ENCODE data around the gene ACTL6B. TPM values are rescaled to one million over a fixed set of nuclear protein-coding genes. Genes with fewer than 3 reads are reported as not detected.

ACTL6B gene
- polyA plus RNA-seq, 2 of the 4 experiments (the other 2 are of a cell fraction): not detected

- peaks cover 4% of the 10 kb centered on the region; the same call in 2 of the 3 replicates for H3K4me1 ChIP-seq
- no peak overlapping the region for H3K4me2 ChIP-seq
- H3K4me3 ChIP-seq: no peak overlapping the region
- 30% methylated on average over 6 of the region's 6 CpGs for WGBS (ENCODE audit: missing lambda C conversion rate)
- ChIA-PET POLR2A (no interaction called here), CTCF (interaction anchor here (0.6 to 9.5 kb wide), 6 partner anchors 7 to 140 kb away, joined by 3 to 158 read pairs (median 4); partner anchors contain the start of gene GIGYF1)
- DNase-seq (ENCODE audit: low read depth in 1 of 2, low spot score in 1 of 2) (no peak), ATAC-seq (no peak), FAIRE-seq (no peak)
- no peak overlapping the region for H3K27ac ChIP-seq
- TF ChIP-seq USF2 (IDR thresholded peaks at IDR 0.05) (no peak), RFX5 (IDR thresholded peaks at IDR 0.05) (no peak), KDM5A (IDR thresholded peaks at IDR 0.05) (no peak), RCOR1 (IDR thresholded peaks at IDR 0.05; ENCODE audit: low read depth, low read length) (no peak), JUN (IDR thresholded peaks at IDR 0.05) (no peak), ZNF302 (CRISPR knock-in tag; IDR thresholded peaks at IDR 0.05) (no peak), CBX8 (IDR thresholded peaks at IDR 0.05) (no peak), GATA3 (IDR thresholded peaks at IDR 0.05; ENCODE audit: borderline replicate concordance) (no peak), TFCP2L1 (CRISPR knock-in tag; IDR thresholded peaks at IDR 0.05) (no peak), EHMT2 (IDR thresholded peaks at IDR 0.05; ENCODE audit: low read depth) (no peak)
- H3K9me3 ChIP-seq: no peaks in the 10 kb centered on the region
Measured at GRCh38 chr7:100699018-100699417, 42.8 kb upstream of the ACTL6B start.

- 58% methylated on average over 6 of the region's 6 CpGs for WGBS (ENCODE audit: missing lambda C conversion rate)
- no peak for FAIRE-seq
- TF ChIP-seq RAD21 (conservative IDR thresholded peaks at IDR 0.05 in 1 of 2, IDR thresholded peaks at IDR 0.05 in 1 of 2) (no peak), MAFK (IDR thresholded peaks at IDR 0.05; ENCODE audit: partially characterized antibody) (no peak), HOXB13 (CRISPR knock-in tag; IDR thresholded peaks at IDR 0.05; ENCODE audit: low read depth) (no peak), MYC (IDR thresholded peaks at IDR 0.05; ENCODE audit: borderline replicate concordance, low read length) (no peak), JUNB (IDR thresholded peaks at IDR 0.05) (no peak), HEYL (CRISPR knock-in tag; IDR thresholded peaks at IDR 0.05) (no peak), ZNF302 (CRISPR knock-in tag; IDR thresholded peaks at IDR 0.05) (no peak), USF2 (IDR thresholded peaks at IDR 0.05) (no peak), NFE2L2 (conservative IDR thresholded peaks at IDR 0.05; ENCODE audit: low read length) (no peak), FOXS1 (CRISPR knock-in tag; IDR thresholded peaks at IDR 0.05) (no peak), ZFP36 (IDR thresholded peaks at IDR 0.05; ENCODE audit: borderline replicate concordance, partially characterized antibody) (no peak), TFCP2L1 (CRISPR knock-in tag; IDR thresholded peaks at IDR 0.05) (no peak), BCL3 (IDR thresholded peaks at IDR 0.05) (no peak), REST (IDR thresholded peaks at IDR 0.05) (no peak), CTCF (IDR thresholded peaks at IDR 0.05) (no peak), CBX2 (IDR thresholded peaks at IDR 0.05; ENCODE audit: borderline replicate concordance, low read depth) (no peak)
- peaks cover 22% of the 10 kb centered on the region for H3K4me1 ChIP-seq
- ATAC-seq: no peak
- H3K4me2 ChIP-seq: no peak overlapping the region
- no peak for DNase-seq (ENCODE audit: low read depth in 1 of 2, low spot score in 1 of 2)
- CTCF ChIA-PET: interaction anchor here (0.7 to 10.6 kb wide), 8 partner anchors 6 to 227 kb away, joined by 3 to 158 read pairs (median 7); partner anchors contain the start of genes POP7 and SLC12A9
- H3K4me3 ChIP-seq: no peak overlapping the region
- H3K27ac ChIP-seq: no peak overlapping the region
- H3K9me3 ChIP-seq: no peaks in the 10 kb centered on the region
- POLR2A ChIA-PET: interaction anchor here (1.4 kb wide), 1 partner anchor 9 kb away, joined by 5 read pairs; the partner anchor contains the start of gene POP7
Measured at GRCh38 chr7:100696123-100696521, 39.9 kb upstream of the ACTL6B start.
